ENCODE data around the gene FSTL5.

FSTL5 gene

GRCh38 chr4:162038112-162038511 is 125.7 kb downstream of the FSTL5 start:
- no peak for ATAC-seq (replicated peaks)
- Mint-ChIP-seq H3K4me1 (no peaks in the 10 kb centered on the region), H3K4me3 (no peak overlapping the region), H3K27ac (no peak overlapping the region), H3K36me3 (no peaks in the 10 kb centered on the region), H3K27me3 (no peaks in the 10 kb centered on the region), H3K9me3 (no peaks in the 10 kb centered on the region)
- DNase-seq, result no peak

- ATAC-seq (replicated peaks) (no peak), DNase-seq (no peak)
- Mint-ChIP-seq H3K4me1 (no peaks in the 10 kb centered on the region), H3K27me3 (no peaks in the 10 kb centered on the region), H3K9me3 (no peaks in the 10 kb centered on the region), H3K36me3 (no peaks in the 10 kb centered on the region), H3K4me3 (no peak overlapping the region), H3K27ac (no peak overlapping the region)
Observed at GRCh38 chr4:162017863-162018262, 145.9 kb downstream of the FSTL5 start.

- ATAC-seq (replicated peaks) (no peak), DNase-seq (no peak)
- Mint-ChIP-seq H3K9me3 (no peaks in the 10 kb centered on the region), H3K4me1 (no peaks in the 10 kb centered on the region), H3K27me3 (no peaks in the 10 kb centered on the region), H3K4me3 (no peak overlapping the region), H3K27ac (no peak overlapping the region), H3K36me3 (no peaks in the 10 kb centered on the region)
Observed at GRCh38 chr4:162016991-162017390, 146.8 kb downstream of the FSTL5 start.

- Mint-ChIP-seq H3K4me3 (no peak overlapping the region), H3K36me3 (no peaks in the 10 kb centered on the region), H3K9me3 (no peaks in the 10 kb centered on the region), H3K27me3 (no peaks in the 10 kb centered on the region), H3K27ac (no peak overlapping the region), H3K4me1 (no peaks in the 10 kb centered on the region)
- ATAC-seq (replicated peaks) (no peak), DNase-seq (no peak)
Observed at GRCh38 chr4:162016219-162016618, 147.6 kb downstream of the FSTL5 start.

DNA sequence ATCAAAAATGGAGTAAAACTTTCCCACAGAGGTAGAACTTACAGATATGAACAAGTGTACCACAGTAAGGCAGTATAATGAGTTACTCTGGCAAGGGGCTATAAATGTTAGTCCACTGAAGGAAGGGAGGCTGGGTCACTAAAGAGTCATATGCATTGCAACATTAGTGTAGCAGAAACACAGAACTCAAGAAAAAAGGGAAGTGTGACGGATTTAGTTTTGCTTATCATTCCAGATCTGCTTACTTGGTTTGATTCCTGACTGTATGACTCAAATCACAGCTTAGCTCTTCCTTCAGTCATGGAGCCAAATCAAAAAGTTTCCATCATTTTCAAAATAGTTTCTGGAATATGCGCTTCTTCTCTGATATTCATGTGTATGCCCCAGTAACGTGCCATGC is 148.7 kb downstream of the FSTL5 start:
- H3K4me3 Mint-ChIP-seq, result no peak overlapping the region
- no peaks in the 10 kb centered on the region for H3K4me1 Mint-ChIP-seq
- H3K9me3 Mint-ChIP-seq, result no peaks in the 10 kb centered on the region
- no peak overlapping the region for H3K27ac Mint-ChIP-seq
- DNase-seq (no peak), ATAC-seq (replicated peaks) (no peak)
- no peaks in the 10 kb centered on the region for H3K36me3 Mint-ChIP-seq
- H3K27me3 Mint-ChIP-seq, result no peaks in the 10 kb centered on the region

DNA sequence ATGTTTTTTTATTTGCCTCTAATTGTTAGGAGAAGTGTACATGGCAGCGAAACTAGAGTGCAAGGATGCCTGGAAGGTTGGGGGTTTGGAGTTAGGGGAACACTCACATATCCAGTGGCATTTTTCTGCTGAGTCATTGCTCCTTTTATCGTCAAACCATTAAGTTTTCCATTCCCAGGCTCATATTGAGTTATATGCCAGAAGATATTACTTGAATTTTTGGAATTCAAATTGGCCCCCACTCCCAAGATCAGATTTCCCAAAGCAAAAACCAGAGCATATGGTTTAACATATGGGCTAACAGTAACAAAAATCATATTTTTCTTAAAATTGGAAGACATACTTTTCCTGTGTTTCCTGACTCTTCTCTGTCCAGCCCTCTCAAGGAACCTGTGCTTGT is 152.7 kb downstream of the FSTL5 start:
- DNase-seq (no peak), ATAC-seq (replicated peaks) (no peak)
- Mint-ChIP-seq H3K27ac (no peak overlapping the region), H3K9me3 (no peaks in the 10 kb centered on the region), H3K4me1 (no peaks in the 10 kb centered on the region), H3K36me3 (no peaks in the 10 kb centered on the region), H3K4me3 (no peak overlapping the region), H3K27me3 (no peaks in the 10 kb centered on the region)

GRCh38 chr4:162010362-162010761 is 153.4 kb downstream of the FSTL5 start:
- H3K27me3 Mint-ChIP-seq, result no peaks in the 10 kb centered on the region
- no peaks in the 10 kb centered on the region for H3K4me1 Mint-ChIP-seq
- H3K36me3 Mint-ChIP-seq, result no peaks in the 10 kb centered on the region
- no peak overlapping the region for H3K4me3 Mint-ChIP-seq
- no peaks in the 10 kb centered on the region for H3K9me3 Mint-ChIP-seq
- H3K27ac Mint-ChIP-seq, result no peak overlapping the region
- DNase-seq (no peak), ATAC-seq (replicated peaks) (no peak)

DNA sequence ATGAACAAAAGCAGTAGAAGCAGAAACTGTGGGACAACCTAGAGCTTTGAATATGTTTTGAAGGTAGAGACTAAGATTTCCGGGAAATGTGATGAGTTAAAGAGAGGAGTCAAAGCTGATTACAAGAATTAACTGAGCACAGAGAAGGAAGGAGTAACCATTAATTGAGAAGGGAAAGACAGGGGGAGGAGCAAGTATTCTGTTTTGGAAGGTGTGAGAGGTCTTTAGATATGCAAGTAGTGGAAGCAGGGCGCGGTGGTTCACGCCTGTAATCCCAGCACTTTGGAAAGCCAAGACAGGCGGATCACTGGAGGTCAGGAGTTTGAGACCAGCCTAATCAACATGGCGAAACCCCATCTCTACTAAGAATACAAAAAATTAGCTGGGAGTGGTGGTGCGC is 171.5 kb downstream of the FSTL5 start:
- no peaks in the 10 kb centered on the region for H3K27me3 Mint-ChIP-seq
- H3K27ac Mint-ChIP-seq, result no peak overlapping the region
- H3K36me3 Mint-ChIP-seq, result no peaks in the 10 kb centered on the region

GRCh38 chr4:161991811-161992210 is 172.0 kb downstream of the FSTL5 start:
- H3K36me3 Mint-ChIP-seq, result no peaks in the 10 kb centered on the region
- no peak overlapping the region for H3K27ac Mint-ChIP-seq
- ATAC-seq (replicated peaks) (no peak), DNase-seq (no peak)
- H3K27me3 Mint-ChIP-seq, result no peaks in the 10 kb centered on the region
- H3K4me3 Mint-ChIP-seq, result no peak overlapping the region
- H3K9me3 Mint-ChIP-seq, result peaks cover 5% of the 10 kb centered on the region in 2 donors
- no peaks in the 10 kb centered on the region for H3K4me1 Mint-ChIP-seq

More for the DNA sequence above, 171.5 kb downstream of the FSTL5 start:
- DNase-seq, result no peak
- ATAC-seq (replicated peaks), result no peak
- no peaks in the 10 kb centered on the region for H3K4me1 Mint-ChIP-seq
- H3K9me3 Mint-ChIP-seq, result peaks cover 5% of the 10 kb centered on the region in 2 donors
- H3K4me3 Mint-ChIP-seq, result no peak overlapping the region

DNA sequence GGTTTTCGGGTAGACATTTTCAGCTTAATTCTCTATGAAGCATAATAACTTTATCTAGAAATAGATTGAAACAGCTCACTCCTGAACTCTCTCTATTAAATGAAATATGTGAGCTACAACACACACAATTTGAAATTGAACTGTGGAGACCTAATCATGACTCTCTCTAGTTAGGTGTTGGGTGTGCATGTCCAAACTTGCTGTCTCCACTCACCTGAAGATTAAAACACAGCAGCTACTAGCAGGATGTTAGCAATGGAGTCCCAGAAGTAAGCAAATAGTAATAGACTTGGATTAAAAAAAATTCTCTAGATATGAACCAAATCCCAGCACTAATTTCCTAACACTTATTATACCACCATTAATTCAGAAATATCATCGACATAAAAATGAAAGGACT is 173.1 kb downstream of the FSTL5 start:
- Mint-ChIP-seq H3K4me3 (no peak overlapping the region), H3K27me3 (no peaks in the 10 kb centered on the region)

DNA sequence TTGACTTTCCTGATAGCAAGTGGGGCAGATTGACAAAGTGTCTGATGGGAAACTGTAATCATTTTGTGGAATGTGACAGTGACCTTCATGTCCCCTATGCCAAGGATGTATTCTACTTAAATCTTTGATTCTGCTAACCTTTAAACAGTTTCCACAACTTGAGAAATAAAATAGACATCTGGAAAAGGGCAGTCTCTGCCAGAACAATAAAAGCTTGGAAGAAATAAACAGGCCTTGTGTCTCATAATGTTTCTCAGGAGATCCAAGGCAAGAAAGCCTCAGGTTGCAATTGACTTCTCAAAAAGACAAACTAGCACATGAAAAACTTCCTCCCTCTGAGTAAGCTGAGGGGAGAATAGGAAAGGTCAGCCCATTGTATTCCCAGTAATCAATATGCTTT is 174.9 kb downstream of the FSTL5 start:
- no peak for ATAC-seq (replicated peaks)
- no peak overlapping the region for H3K4me3 Mint-ChIP-seq
- DNase-seq, result no peak
- H3K4me1 Mint-ChIP-seq, result no peaks in the 10 kb centered on the region
- no peaks in the 10 kb centered on the region for H3K27me3 Mint-ChIP-seq
- H3K36me3 Mint-ChIP-seq, result no peaks in the 10 kb centered on the region
- peaks cover 4 to 5% of the 10 kb centered on the region in 2 donors for H3K9me3 Mint-ChIP-seq
- H3K27ac Mint-ChIP-seq, result no peak overlapping the region

More for the DNA sequence above, 173.1 kb downstream of the FSTL5 start:
- Mint-ChIP-seq H3K27ac (no peak overlapping the region), H3K4me1 (no peaks in the 10 kb centered on the region), H3K9me3 (peaks cover 5% of the 10 kb centered on the region in 2 donors), H3K36me3 (no peaks in the 10 kb centered on the region)
- ATAC-seq (replicated peaks) (no peak), DNase-seq (no peak)

GRCh38 chr4:161987611-161988010 is 176.2 kb downstream of the FSTL5 start:
- Mint-ChIP-seq H3K4me1 (no peaks in the 10 kb centered on the region), H3K27ac (no peak overlapping the region), H3K27me3 (no peaks in the 10 kb centered on the region), H3K36me3 (no peaks in the 10 kb centered on the region), H3K4me3 (no peak overlapping the region), H3K9me3 (peaks cover 4 to 5% of the 10 kb centered on the region in 2 donors)
- ATAC-seq (replicated peaks) (no peak), DNase-seq (no peak)

DNA sequence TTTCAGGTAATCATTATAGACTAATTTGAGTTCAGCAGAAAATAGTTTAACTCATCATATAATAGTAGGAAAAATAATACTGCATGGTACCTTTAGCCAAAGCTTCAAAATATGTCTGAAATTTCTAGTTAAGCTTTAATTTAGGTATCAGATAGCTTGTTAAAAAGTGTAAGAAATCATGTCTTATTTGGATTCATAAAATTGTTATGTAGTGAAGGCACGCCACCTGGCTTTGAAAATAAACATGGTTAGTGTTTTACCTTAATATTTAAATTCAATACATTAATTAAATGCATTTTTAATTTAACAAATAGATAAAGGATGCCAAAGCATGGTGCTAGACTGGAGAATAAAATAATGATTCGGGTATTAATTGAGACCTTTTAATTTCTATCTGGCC is 211.4 kb downstream of the FSTL5 start:
- Mint-ChIP-seq H3K27ac (no peak overlapping the region), H3K9me3 (peaks cover 0 to 5% of the 10 kb centered on the region in 2 donors), H3K36me3 (no peaks in the 10 kb centered on the region), H3K27me3 (no peaks in the 10 kb centered on the region), H3K4me1 (no peaks in the 10 kb centered on the region), H3K4me3 (no peak overlapping the region)
- DNase-seq, result no peak
- no peak for ATAC-seq (replicated peaks)

DNA sequence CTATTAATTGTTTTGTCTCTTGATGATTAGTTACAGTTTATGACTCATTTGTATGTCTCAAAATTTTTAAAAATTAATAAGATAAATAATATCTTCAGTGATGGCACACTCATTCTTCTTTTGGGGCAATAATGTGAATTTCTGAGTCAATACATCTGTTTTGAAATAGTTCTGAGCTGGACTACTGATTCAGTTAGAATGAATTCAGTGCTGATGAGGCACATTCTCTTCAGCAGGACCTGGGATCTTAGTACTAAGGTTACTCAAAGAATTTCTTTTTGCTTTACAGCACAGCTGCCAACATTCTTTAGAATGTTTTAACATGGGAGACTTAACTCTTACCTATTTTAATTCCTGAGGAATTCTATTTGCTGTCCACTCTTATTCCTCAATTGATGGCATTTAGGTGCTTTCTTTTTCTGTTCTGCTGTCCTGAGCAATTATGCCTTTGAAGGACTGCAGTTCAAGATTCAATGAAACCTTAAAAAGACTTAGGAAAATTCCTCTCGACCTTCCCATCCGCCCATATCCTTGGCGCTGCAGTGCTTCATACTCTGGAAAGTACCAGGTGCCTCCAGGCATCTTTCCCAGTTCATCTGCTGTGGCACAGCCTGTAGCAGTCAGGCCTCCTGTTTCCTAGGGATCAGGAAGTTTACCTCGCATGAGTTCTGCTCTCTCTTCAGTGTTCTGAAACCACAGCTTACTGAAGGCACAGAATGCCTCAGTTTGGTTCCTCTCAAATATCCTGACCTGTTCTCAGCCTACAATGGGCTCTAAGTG is 213.7 kb downstream of the FSTL5 start:
- Mint-ChIP-seq H3K4me3 (no peak overlapping the region), H3K36me3 (no peaks in the 10 kb centered on the region), H3K27me3 (no peaks in the 10 kb centered on the region), H3K9me3 (peaks cover 0 to 5% of the 10 kb centered on the region in 2 donors), H3K27ac (no peak overlapping the region), H3K4me1 (no peaks in the 10 kb centered on the region)
- no peak for DNase-seq
- ATAC-seq (replicated peaks), result no peak

DNA sequence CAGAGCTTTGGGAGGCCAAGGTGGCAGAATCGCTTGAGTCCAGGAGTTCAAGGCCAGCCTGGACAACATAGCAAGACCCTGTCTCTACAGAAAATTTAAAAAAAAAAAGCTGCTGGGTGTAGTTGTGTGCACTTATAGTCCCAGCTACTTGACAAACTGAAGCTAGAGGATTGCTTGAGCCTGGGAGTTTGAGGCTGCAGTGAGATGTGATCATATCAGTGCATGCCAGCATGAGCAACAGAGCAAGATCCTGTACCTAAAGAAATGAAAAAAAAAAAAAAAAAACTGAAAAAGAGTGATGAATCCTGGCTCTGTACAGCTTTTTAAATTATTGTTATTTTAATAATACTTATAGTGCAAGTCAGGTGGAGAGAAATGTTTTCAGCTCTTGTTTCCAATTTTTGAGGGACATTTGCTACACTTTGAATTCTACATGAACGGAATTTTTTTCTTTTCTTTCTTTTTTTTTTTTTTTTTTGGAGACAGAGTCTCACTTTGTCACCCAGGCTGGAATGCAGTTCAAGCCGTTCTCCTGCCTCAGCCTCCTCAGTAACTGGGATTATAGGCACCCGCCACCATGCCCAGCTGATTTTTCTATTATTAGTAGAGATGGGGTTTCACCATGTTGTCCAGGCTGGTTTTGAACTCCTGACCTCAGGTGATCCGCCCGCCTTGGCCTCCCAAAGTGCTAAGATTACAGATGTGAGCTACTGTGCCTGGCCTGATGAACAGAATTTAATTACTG is 215.6 kb downstream of the FSTL5 start:
- H3K27me3 Mint-ChIP-seq, result no peaks in the 10 kb centered on the region

More for the DNA sequence above, 215.6 kb downstream of the FSTL5 start:
- no peak for ATAC-seq (replicated peaks)
- no peaks in the 10 kb centered on the region for H3K4me1 Mint-ChIP-seq
- DNase-seq, result no peak
- peaks cover 2 to 5% of the 10 kb centered on the region in 2 donors for H3K9me3 Mint-ChIP-seq
- no peak overlapping the region for H3K27ac Mint-ChIP-seq
- no peak overlapping the region for H3K4me3 Mint-ChIP-seq
- no peaks in the 10 kb centered on the region for H3K36me3 Mint-ChIP-seq
